ENCODE data around the gene NKAIN2. TPM values are rescaled to one million over a fixed set of nuclear protein-coding genes. Genes with fewer than 3 reads are reported as not detected.

Gene NKAIN2
- total RNA-seq, 1 experiment from 2014 or later, result not detected

- Histone ChIP-seq H3K9ac (ENCODE audit: low read length) (no peak overlapping the region), H3K4me2 (ENCODE audit: low read length) (no peak overlapping the region), H3K27ac (ENCODE audit: low read depth, low read length) (no peak overlapping the region), H3K36me3 (ENCODE audit: control insufficient read depth in 1 of 2, insufficient read depth in 2 of 2, low read length in 2 of 2) (no peaks in the 10 kb centered on the region), H3K4me1 (ENCODE audit: control insufficient read depth in 1 of 2, insufficient read depth in 2 of 2, low read length in 2 of 2) (no peaks in the 10 kb centered on the region), H3K9me3 (ENCODE audit: control insufficient read depth in 1 of 2, insufficient read depth in 1 of 2, low read depth in 1 of 2, low read length in 2 of 2) (no peaks in the 10 kb centered on the region), H3K9me2 (ENCODE audit: insufficient read depth) (no peaks in the 10 kb centered on the region), H2AFZ (ENCODE audit: low read depth, low read length, poor library complexity, severe bottlenecking) (no peak overlapping the region), H3K27me3 (ENCODE audit: insufficient read depth, low read length) (no peaks in the 10 kb centered on the region), H3K4me3 (replicated peaks in 1 of 2; ENCODE audit: low read depth in 1 of 2, low read length in 2 of 2) (no peak overlapping the region), H4K20me1 (ENCODE audit: insufficient read depth) (no peaks in the 10 kb centered on the region; the same call in 1 of the 2 replicates), H3K79me2 (ENCODE audit: insufficient read depth, low read length) (no peaks in the 10 kb centered on the region)
- CTCF ChIA-PET, result no interaction called here
- POLR2A ChIA-PET, result no interaction called here
- no peak for ATAC-seq
- TF ChIP-seq, protein P1, sequence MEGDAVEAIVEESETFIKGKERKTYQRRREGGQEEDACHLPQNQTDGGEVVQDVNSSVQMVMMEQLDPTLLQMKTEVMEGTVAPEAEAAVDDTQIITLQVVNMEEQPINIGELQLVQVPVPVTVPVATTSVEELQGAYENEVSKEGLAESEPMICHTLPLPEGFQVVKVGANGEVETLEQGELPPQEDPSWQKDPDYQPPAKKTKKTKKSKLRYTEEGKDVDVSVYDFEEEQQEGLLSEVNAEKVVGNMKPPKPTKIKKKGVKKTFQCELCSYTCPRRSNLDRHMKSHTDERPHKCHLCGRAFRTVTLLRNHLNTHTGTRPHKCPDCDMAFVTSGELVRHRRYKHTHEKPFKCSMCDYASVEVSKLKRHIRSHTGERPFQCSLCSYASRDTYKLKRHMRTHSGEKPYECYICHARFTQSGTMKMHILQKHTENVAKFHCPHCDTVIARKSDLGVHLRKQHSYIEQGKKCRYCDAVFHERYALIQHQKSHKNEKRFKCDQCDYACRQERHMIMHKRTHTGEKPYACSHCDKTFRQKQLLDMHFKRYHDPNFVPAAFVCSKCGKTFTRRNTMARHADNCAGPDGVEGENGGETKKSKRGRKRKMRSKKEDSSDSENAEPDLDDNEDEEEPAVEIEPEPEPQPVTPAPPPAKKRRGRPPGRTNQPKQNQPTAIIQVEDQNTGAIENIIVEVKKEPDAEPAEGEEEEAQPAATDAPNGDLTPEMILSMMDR (IDR thresholded peaks at IDR 0.05 in 2 of 3, conservative IDR thresholded peaks at IDR 0.05 in 1 of 3; ENCODE audit: borderline replicate concordance in 1 of 3, insufficient read depth in 1 of 3, low read depth in 2 of 3, low read length in 2 of 3), result no peak
- TF ChIP-seq EZH2phosphoT487 (IDR thresholded peaks at IDR 0.05; ENCODE audit: borderline replicate concordance) (no peak), POLR2AphosphoS5 (IDR thresholded peaks at IDR 0.05; ENCODE audit: low read depth, low read length) (no peak), FOSL1 (IDR thresholded peaks at IDR 0.05; ENCODE audit: low read depth) (no peak), JUND (IDR thresholded peaks at IDR 0.05) (no peak), SP1 (IDR thresholded peaks at IDR 0.05; ENCODE audit: low read depth) (no peak), CBX3 (IDR thresholded peaks at IDR 0.05; ENCODE audit: low read depth) (no peak), ELF1 (IDR thresholded peaks at IDR 0.05; ENCODE audit: borderline replicate concordance, low read depth) (no peak), MAX (IDR thresholded peaks at IDR 0.05) (no peak), EGR1 (IDR thresholded peaks at IDR 0.05; ENCODE audit: low read depth) (no peak), YY1 (IDR thresholded peaks at IDR 0.05; ENCODE audit: extremely low read depth, insufficient replicate concordance, low read depth, low read length) (no peak), SIN3A (IDR thresholded peaks at IDR 0.05; ENCODE audit: low read depth) (no peak), POLR2A (IDR thresholded peaks at IDR 0.05; ENCODE audit: borderline replicate concordance, extremely low read depth, insufficient read depth, insufficient read length) (no peak), TCF7L2 (IDR thresholded peaks at IDR 0.05; ENCODE audit: borderline replicate concordance, extremely low read depth, insufficient read depth, insufficient read length) (no peak)
- TF ChIP-seq, protein P2, sequence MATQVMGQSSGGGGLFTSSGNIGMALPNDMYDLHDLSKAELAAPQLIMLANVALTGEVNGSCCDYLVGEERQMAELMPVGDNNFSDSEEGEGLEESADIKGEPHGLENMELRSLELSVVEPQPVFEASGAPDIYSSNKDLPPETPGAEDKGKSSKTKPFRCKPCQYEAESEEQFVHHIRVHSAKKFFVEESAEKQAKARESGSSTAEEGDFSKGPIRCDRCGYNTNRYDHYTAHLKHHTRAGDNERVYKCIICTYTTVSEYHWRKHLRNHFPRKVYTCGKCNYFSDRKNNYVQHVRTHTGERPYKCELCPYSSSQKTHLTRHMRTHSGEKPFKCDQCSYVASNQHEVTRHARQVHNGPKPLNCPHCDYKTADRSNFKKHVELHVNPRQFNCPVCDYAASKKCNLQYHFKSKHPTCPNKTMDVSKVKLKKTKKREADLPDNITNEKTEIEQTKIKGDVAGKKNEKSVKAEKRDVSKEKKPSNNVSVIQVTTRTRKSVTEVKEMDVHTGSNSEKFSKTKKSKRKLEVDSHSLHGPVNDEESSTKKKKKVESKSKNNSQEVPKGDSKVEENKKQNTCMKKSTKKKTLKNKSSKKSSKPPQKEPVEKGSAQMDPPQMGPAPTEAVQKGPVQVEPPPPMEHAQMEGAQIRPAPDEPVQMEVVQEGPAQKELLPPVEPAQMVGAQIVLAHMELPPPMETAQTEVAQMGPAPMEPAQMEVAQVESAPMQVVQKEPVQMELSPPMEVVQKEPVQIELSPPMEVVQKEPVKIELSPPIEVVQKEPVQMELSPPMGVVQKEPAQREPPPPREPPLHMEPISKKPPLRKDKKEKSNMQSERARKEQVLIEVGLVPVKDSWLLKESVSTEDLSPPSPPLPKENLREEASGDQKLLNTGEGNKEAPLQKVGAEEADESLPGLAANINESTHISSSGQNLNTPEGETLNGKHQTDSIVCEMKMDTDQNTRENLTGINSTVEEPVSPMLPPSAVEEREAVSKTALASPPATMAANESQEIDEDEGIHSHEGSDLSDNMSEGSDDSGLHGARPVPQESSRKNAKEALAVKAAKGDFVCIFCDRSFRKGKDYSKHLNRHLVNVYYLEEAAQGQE (IDR thresholded peaks at IDR 0.05; ENCODE audit: low read depth), result no peak
- TF ChIP-seq, protein P3, sequence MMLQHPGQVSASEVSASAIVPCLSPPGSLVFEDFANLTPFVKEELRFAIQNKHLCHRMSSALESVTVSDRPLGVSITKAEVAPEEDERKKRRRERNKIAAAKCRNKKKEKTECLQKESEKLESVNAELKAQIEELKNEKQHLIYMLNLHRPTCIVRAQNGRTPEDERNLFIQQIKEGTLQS (IDR thresholded peaks at IDR 0.05), result no peak
- no TSS peak for BruUV-seq (replicated peaks)
- RAD21 ChIA-PET (ENCODE audit: low non-redundant PET in 1 of 2, low total read pairs in 2 of 2, uncharacterized antibody in 2 of 2, unreplicated experiment in 2 of 2), result no interaction called here
- intact Hi-C loops (cut with micrococcal nuclease), result no loop called here
- DNase-seq (ENCODE audit: low read depth, low spot score), result no peak
These were observed 191.4 kb downstream of the NKAIN2 start for GRCh38 chr6:123994891-123995635.
